ENCODE data around the gene NPL.
A peak's percentile ranks its signal among the peaks of the same experiment; 100 is the strongest.

Gene NPL

GRCh38 chr1:182779530-182779929 is 10.0 kb upstream of the NPL start:
- peaks cover 14% of the 10 kb centered on the region for H3K4me1 ChIP-seq (ENCODE audit: insufficient read depth, low read length, poor library complexity, severe bottlenecking)
- H3K4me2 ChIP-seq (ENCODE audit: low read depth, low read length, poor library complexity, severe bottlenecking): no peak overlapping the region

GRCh38 chr1:182781841-182782586 is 7.6 kb upstream of the NPL start:
- Histone ChIP-seq H3K9me3 (ENCODE audit: insufficient read depth, low read depth, low read length) (no peaks in the 10 kb centered on the region), H3K9ac (ENCODE audit: low read depth, low read length, poor library complexity, severe bottlenecking) (no peak overlapping the region), H3K9me2 (replicated peaks; ENCODE audit: low read depth, low read length) (no peaks in the 10 kb centered on the region), H3K27me3 (ENCODE audit: insufficient read depth, low read length, poor library complexity, severe bottlenecking) (no peaks in the 10 kb centered on the region), H3K4me1 (ENCODE audit: insufficient read depth, low read length, poor library complexity, severe bottlenecking) (peaks cover 14% of the 10 kb centered on the region), H4K20me1 (ENCODE audit: insufficient read depth, low read length, poor library complexity, severe bottlenecking) (no peaks in the 10 kb centered on the region), H3K79me2 (ENCODE audit: insufficient read depth, low read length) (no peaks in the 10 kb centered on the region), H3K36me3 (ENCODE audit: insufficient read depth, low read length) (no peaks in the 10 kb centered on the region), H3K4me2 (ENCODE audit: low read depth, low read length, poor library complexity, severe bottlenecking) (peak overlapping the region; percentile 40), H3F3A (ENCODE audit: low read depth) (no peaks in the 10 kb centered on the region), H3K4me3 (ENCODE audit: low read length, poor library complexity, severe bottlenecking) (peak overlapping the region; percentile 21), H2AFZ (ENCODE audit: low read length) (peak overlapping the region; percentile 79)
- TF ChIP-seq, protein P1, sequence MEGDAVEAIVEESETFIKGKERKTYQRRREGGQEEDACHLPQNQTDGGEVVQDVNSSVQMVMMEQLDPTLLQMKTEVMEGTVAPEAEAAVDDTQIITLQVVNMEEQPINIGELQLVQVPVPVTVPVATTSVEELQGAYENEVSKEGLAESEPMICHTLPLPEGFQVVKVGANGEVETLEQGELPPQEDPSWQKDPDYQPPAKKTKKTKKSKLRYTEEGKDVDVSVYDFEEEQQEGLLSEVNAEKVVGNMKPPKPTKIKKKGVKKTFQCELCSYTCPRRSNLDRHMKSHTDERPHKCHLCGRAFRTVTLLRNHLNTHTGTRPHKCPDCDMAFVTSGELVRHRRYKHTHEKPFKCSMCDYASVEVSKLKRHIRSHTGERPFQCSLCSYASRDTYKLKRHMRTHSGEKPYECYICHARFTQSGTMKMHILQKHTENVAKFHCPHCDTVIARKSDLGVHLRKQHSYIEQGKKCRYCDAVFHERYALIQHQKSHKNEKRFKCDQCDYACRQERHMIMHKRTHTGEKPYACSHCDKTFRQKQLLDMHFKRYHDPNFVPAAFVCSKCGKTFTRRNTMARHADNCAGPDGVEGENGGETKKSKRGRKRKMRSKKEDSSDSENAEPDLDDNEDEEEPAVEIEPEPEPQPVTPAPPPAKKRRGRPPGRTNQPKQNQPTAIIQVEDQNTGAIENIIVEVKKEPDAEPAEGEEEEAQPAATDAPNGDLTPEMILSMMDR (conservative IDR thresholded peaks at IDR 0.05; ENCODE audit: low read length): peak; percentile 91
- no peak for TF ChIP-seq EZH2phosphoT487 (IDR thresholded peaks at IDR 0.05; ENCODE audit: borderline replicate concordance)

More at GRCh38 chr1:182779530-182779929, 10.0 kb upstream of the NPL start:
- TF ChIP-seq, protein P1 (conservative IDR thresholded peaks at IDR 0.05; ENCODE audit: low read length): no peak
- TF ChIP-seq EZH2phosphoT487 (IDR thresholded peaks at IDR 0.05; ENCODE audit: borderline replicate concordance): no peak
- Histone ChIP-seq H3K79me2 (ENCODE audit: insufficient read depth, low read length) (no peaks in the 10 kb centered on the region), H2AFZ (ENCODE audit: low read length) (no peak overlapping the region), H3K4me3 (ENCODE audit: low read length, poor library complexity, severe bottlenecking) (no peak overlapping the region), H3K9ac (ENCODE audit: low read depth, low read length, poor library complexity, severe bottlenecking) (no peak overlapping the region), H3K9me3 (ENCODE audit: insufficient read depth, low read depth, low read length) (no peaks in the 10 kb centered on the region), H4K20me1 (ENCODE audit: insufficient read depth, low read length, poor library complexity, severe bottlenecking) (no peaks in the 10 kb centered on the region), H3K9me2 (replicated peaks; ENCODE audit: low read depth, low read length) (no peaks in the 10 kb centered on the region), H3F3A (ENCODE audit: low read depth) (no peaks in the 10 kb centered on the region), H3K36me3 (ENCODE audit: insufficient read depth, low read length) (no peaks in the 10 kb centered on the region), H3K27me3 (ENCODE audit: insufficient read depth, low read length, poor library complexity, severe bottlenecking) (no peaks in the 10 kb centered on the region)

- Histone ChIP-seq H3K9me3 (ENCODE audit: insufficient read depth, low read depth, low read length) (no peaks in the 10 kb centered on the region), H3F3A (ENCODE audit: low read depth) (no peaks in the 10 kb centered on the region), H3K4me3 (ENCODE audit: low read length, poor library complexity, severe bottlenecking) (peak overlapping the region; percentile 21), H3K79me2 (ENCODE audit: insufficient read depth, low read length) (no peaks in the 10 kb centered on the region), H3K9me2 (replicated peaks; ENCODE audit: low read depth, low read length) (no peaks in the 10 kb centered on the region), H2AFZ (ENCODE audit: low read length) (peak overlapping the region; percentile 79), H3K4me1 (ENCODE audit: insufficient read depth, low read length, poor library complexity, severe bottlenecking) (peaks cover 14% of the 10 kb centered on the region), H3K9ac (ENCODE audit: low read depth, low read length, poor library complexity, severe bottlenecking) (no peak overlapping the region), H3K4me2 (ENCODE audit: low read depth, low read length, poor library complexity, severe bottlenecking) (peak overlapping the region; percentile 40), H3K27me3 (ENCODE audit: insufficient read depth, low read length, poor library complexity, severe bottlenecking) (no peaks in the 10 kb centered on the region), H4K20me1 (ENCODE audit: insufficient read depth, low read length, poor library complexity, severe bottlenecking) (no peaks in the 10 kb centered on the region), H3K36me3 (ENCODE audit: insufficient read depth, low read length) (no peaks in the 10 kb centered on the region)
- TF ChIP-seq EZH2phosphoT487 (IDR thresholded peaks at IDR 0.05; ENCODE audit: borderline replicate concordance): no peak
- TF ChIP-seq, protein P1 (conservative IDR thresholded peaks at IDR 0.05; ENCODE audit: low read length): no peak
Observed at GRCh38 chr1:182782587-182782913, 7.0 kb upstream of the NPL start.
